Transverse colon (tissue), 4 donors: ENCODE results near the gene MYOM3. TPM values are rescaled to one million over a fixed set of nuclear protein-coding genes. Genes with fewer than 3 reads are reported as not detected.

Experiments
- DNase-seq: peaks from one replicate; pipeline ENCODE4 v3.0.0-alpha.2; 2019
- H3K27ac ChIP-seq, 4 donors: fragments of 200-600 bp; sonication (generic); 2 replicates each; pipeline ENCODE4 v1.5.1; 2016 to 2018; ENCODE audit warnings: inconsistent platforms in 4 of 4
- H3K27me3 ChIP-seq: fragments of 200-600 bp; sonication (generic); 2 replicates; pipeline ENCODE4 v1.5.1; 2017; ENCODE audit warnings: inconsistent platforms
- H3K36me3 ChIP-seq, 4 donors: fragments of 200-600 bp; sonication (generic); 2 replicates each; pipeline ENCODE4 v1.5.1; 2017 to 2019; ENCODE audit warnings: inconsistent platforms in 4 of 4
- H3K4me1 ChIP-seq, 4 donors: fragments of 200-600 bp; sonication (generic); 2 replicates each; pipeline ENCODE4 v1.5.1; 2017 to 2020; ENCODE audit warnings: inconsistent platforms in 4 of 4
- H3K4me3 ChIP-seq, 4 donors: fragments of 200-600 bp; sonication (generic); 1 replicate in 1 of 4; 2 replicates in 3 of 4; pipeline versions ENCODE4 v1.5.1 to v1.6.1; 2017 to 2019; ENCODE audit warnings: inconsistent platforms in 4 of 4
- H3K9me3 ChIP-seq, 2 donors: fragments of 200-600 bp; sonication (generic); 2 replicates each; pipeline ENCODE4 v1.5.1; 2017 to 2019; ENCODE audit warnings: inconsistent platforms in 2 of 2
- CTCF ChIP-seq, 5 experiments: fragments of 200-600 bp in 3 of 5; fragments of 450-650 bp in 2 of 5; sonication (generic) in 3 of 5; IDR thresholded peaks; 1 replicate in 2 of 5; 2 replicates in 3 of 5; pipeline ENCODE4 v1.5.1; 2016 to 2017; ENCODE audit warnings: antibody characterized with exemption in 5 of 5, inconsistent platforms in 3 of 5, mild to moderate bottlenecking in 2 of 5, moderate library complexity in 1 of 5
- EP300 ChIP-seq: sonication (generic); formaldehyde crosslinking; IDR thresholded peaks from one replicate; pipeline ENCODE4 v1.6.1; 2017; ENCODE audit warnings: antibody characterized with exemption, low read depth
- POLR2A ChIP-seq: fragments of 450-650 bp; IDR thresholded peaks from one replicate; pipeline ENCODE4 v1.6.1; 2016; ENCODE audit warnings: antibody characterized with exemption, mild to moderate bottlenecking, moderate library complexity
- POLR2AphosphoS5 ChIP-seq, 3 donors: sonication (generic); formaldehyde crosslinking; IDR thresholded peaks; one replicate each; pipeline ENCODE4 v1.6.1; 2016; ENCODE audit warnings: antibody characterized with exemption in 3 of 3
- WGBS, 2 donors: methylation state at CpG; one replicate each; pipeline ENCODE4 v1.1.5; 2018; ENCODE audit warnings: low coverage in 1 of 2; 5-methylcytosine and 5-hydroxymethylcytosine counted together
- in situ Hi-C, 4 donors: fragments of 200-750 bp; cut with MboI; loops; one replicate each; pipeline versions ENCODE4 v1.15.0 to v1.15.1; 2017; ENCODE audit warnings: low sequenced_read_pairs in 3 of 4, low pct_ligation_motif_present in 1 of 4, low pct_unique_long_range_greater_than_20kb in 1 of 4
- intact Hi-C: fragments of 100-400 bp; cut with DNase I; formaldehyde crosslinking; loops from one replicate; pipeline ENCODE4 v1.15.1; 2023; ENCODE audit warnings: low total_unique reads
- total RNA-seq, 4 donors: library from RNA; depleted of rRNA; stranded (reverse); fragments of >200 nt; gene quantifications; one replicate each; pipeline ENCODE4 v1.1.0, GENCODE V29; 2016

The MYOM3 gene
- total RNA-seq = 1 to 10 TPM in 3 of 4 donors, under 1 TPM in 1; 0.60 to 7.5 (median 3.0) TPM

GRCh38 chr1:24111996-24112779 lies at the start of gene MYOM3:
MYOM3 (minus strand) TSS chr1:24112135; CDS start chr1:24108636, 3,499 bp downstream.
- Histone ChIP-seq H3K4me1 (peaks cover 0 to 21% (median 9%) of the 10 kb centered on the region in 4 donors), H3K4me3 (peak within 1 kb of the TSS in 1 of 4 donors; percentile 22), H3K9me3 (no peaks in the 10 kb centered on the region), H3K27ac (no peak within 1 kb of the TSS), H3K36me3 (no peaks in the 10 kb centered on the region), H3K27me3 (peaks cover 2% of the 10 kb centered on the region)
- DNase-seq = peak; percentile 73
- intact Hi-C loops (no loop called here), in situ Hi-C loops (no loop called here)
- 32% methylated on average over 27 of the region's 27 CpGs; no CpG with 5 or more reads in 1 of the 2 donors for WGBS, 2 donors
- TF ChIP-seq CTCF (IDR thresholded peaks at IDR 0.05) (peak; percentile 43 to 61 (median 51)), POLR2AphosphoS5 (IDR thresholded peaks at IDR 0.05) (no peak), EP300 (no peak), POLR2A (no peak)

GRCh38 chr1:24161270-24161669 lies 49.3 kb upstream of the MYOM3 start:
- no peak for TF ChIP-seq CTCF (IDR thresholded peaks at IDR 0.05)
- TF ChIP-seq POLR2A = no peak
- TF ChIP-seq EP300 = no peak
- no peak for TF ChIP-seq POLR2AphosphoS5 (IDR thresholded peaks at IDR 0.05)
- Histone ChIP-seq H3K36me3 (no peaks in the 10 kb centered on the region), H3K4me1 (peaks cover 0 to 8% (median 6%) of the 10 kb centered on the region in 4 donors), H3K27ac (peak overlapping the region in 2 of 4 donors; percentile 2 to 7), H3K4me3 (no peak overlapping the region), H3K9me3 (no peaks in the 10 kb centered on the region), H3K27me3 (no peaks in the 10 kb centered on the region)
- DNase-seq = peak; percentile 47
- intact Hi-C loops = no loop called here
- in situ Hi-C loops = no loop called here
- 57 to 60% methylated on average over 1 to 4 of the region's 4 CpGs for WGBS, 2 donors

GRCh38 chr1:24159366-24159765 lies 47.4 kb upstream of the MYOM3 start:
- Histone ChIP-seq H3K36me3 (no peaks in the 10 kb centered on the region), H3K27ac (no peak overlapping the region), H3K27me3 (no peaks in the 10 kb centered on the region), H3K4me1 (peaks cover 0 to 8% (median 6%) of the 10 kb centered on the region in 4 donors), H3K9me3 (no peaks in the 10 kb centered on the region), H3K4me3 (no peak overlapping the region)
- no peak for TF ChIP-seq EP300
- no peak for TF ChIP-seq CTCF (IDR thresholded peaks at IDR 0.05)
- no peak for TF ChIP-seq POLR2A
- TF ChIP-seq POLR2AphosphoS5 (IDR thresholded peaks at IDR 0.05) = no peak
- DNase-seq = no peak
- 87% methylated on average over 5 of the region's 5 CpGs; no CpG with 5 or more reads in 1 of the 2 donors for WGBS, 2 donors
- in situ Hi-C loops = no loop called here
- intact Hi-C loops = no loop called here

- DNase-seq = no peak
- TF ChIP-seq EP300 (no peak), POLR2A (no peak), POLR2AphosphoS5 (IDR thresholded peaks at IDR 0.05) (no peak)
- Histone ChIP-seq H3K36me3 (no peaks in the 10 kb centered on the region), H3K27ac (no peak overlapping the region), H3K4me1 (peaks cover 0 to 8% (median 6%) of the 10 kb centered on the region in 4 donors), H3K4me3 (no peak overlapping the region), H3K9me3 (no peaks in the 10 kb centered on the region), H3K27me3 (no peaks in the 10 kb centered on the region)
- intact Hi-C loops = no loop called here
- in situ Hi-C loops = no loop called here
- 91% methylated on average over 6 of the region's 6 CpGs; no CpG with 5 or more reads in 1 of the 2 donors for WGBS, 2 donors
Measured at GRCh38 chr1:24157918-24158481, 46.1 kb upstream of the MYOM3 start.
